ENCODE results near the gene AVP. TPM values are rescaled to one million over a fixed set of nuclear protein-coding genes. Genes with fewer than 3 reads are reported as not detected.
"Not testable (repeated sequence)": the region's sequence is repeated elsewhere in the genome, so short reads cannot be mapped to it uniquely, and the experiment has no call there.

AVP gene
- total and polyA plus RNA-seq, 11 donors: not detected

- peaks cover 0 to 13% (median 5%) of the 10 kb centered on the region in 12 donors for H3K4me1 ChIP-seq
Measured at GRCh38 chr20:3074812-3075211, 9.7 kb downstream of the AVP start.

GRCh38 chr20:3073251-3073643 lies 11.3 kb downstream of the AVP start:
- H3K4me3 ChIP-seq; intact Hi-C loops (cut with DNase I); ATAC-seq; H3K36me3 ChIP-seq; H3K27ac ChIP-seq; H3K9me3 ChIP-seq; DNase-seq: not testable (repeated sequence)
- WGBS, 4 donors: 89 to 97% (median 92%) methylated on average over 8 of the region's 8 CpGs
- peaks cover 0 to 25% (median 15%) of the 10 kb centered on the region in 9 donors for H3K27me3 ChIP-seq
- peaks cover 0 to 13% (median 5%) of the 10 kb centered on the region in 12 donors for H3K4me1 ChIP-seq

More at GRCh38 chr20:3074812-3075211, 9.7 kb downstream of the AVP start:
- TF ChIP-seq CTCF (IDR thresholded peaks at IDR 0.05) (no peak), POLR2A (IDR thresholded peaks at IDR 0.05) (no peak)
- no peaks in the 10 kb centered on the region for H3K36me3 ChIP-seq
- intact Hi-C loops (cut with DNase I): no loop called here
- H3K27me3 ChIP-seq: peaks cover 0 to 33% (median 15%) of the 10 kb centered on the region in 9 donors
- H3K9me3 ChIP-seq: no peaks in the 10 kb centered on the region
- H3K27ac ChIP-seq: no peak overlapping the region
- no peak for DNase-seq
- H3K4me3 ChIP-seq: no peak overlapping the region
- no peak for ATAC-seq
- 70 to 87% (median 79%) methylated on average over 6 of the region's 6 CpGs for WGBS, 4 donors

DNA sequence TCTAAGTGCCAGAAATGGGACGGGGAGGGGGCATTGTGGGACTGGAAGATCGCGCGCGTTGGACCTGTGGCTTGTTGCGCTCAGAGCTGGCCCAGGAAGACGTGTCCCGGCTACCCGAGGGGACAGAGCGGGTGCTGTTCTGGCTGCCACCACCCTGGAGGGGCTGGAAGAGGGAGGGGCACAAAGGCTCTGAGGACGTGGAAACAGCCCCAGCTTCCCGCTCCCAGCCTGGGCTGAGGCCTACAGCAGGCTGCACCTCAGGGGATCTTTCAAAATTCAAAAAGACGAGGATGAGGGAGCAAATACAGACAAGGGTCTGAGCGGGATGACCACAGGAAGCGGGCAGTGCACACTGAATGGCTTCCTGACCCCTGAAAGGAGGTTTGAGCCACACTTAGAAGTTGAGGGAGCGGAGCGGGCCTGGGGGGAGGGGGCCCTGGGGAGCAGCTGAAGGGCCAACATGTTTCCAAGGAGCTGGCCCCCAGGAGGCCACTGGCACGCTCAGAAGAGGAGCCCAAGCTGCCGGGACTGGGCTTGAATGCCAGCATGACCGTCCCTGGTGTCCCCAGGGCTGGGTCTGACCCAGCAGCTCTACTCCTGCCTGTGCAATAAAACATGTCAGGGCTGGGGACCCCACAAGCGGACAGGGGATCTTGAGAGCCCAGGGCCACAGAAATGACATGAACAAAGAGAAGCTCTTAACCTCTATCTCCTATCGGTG lies 11.8 kb downstream of the AVP start:
- H3K4me3 ChIP-seq: peak overlapping the region in 9 of 12 donors; percentile 42 to 74 (median 61)
- DNase-seq (no peak), ATAC-seq (no peak)
- intact Hi-C loops (cut with DNase I): no loop called here
- peaks cover 0 to 13% (median 5%) of the 10 kb centered on the region in 12 donors for H3K4me1 ChIP-seq
- no peaks in the 10 kb centered on the region for H3K36me3 ChIP-seq
- H3K27ac ChIP-seq: no peak overlapping the region
- 71 to 83% (median 78%) methylated on average over 22 of the region's 22 CpGs for WGBS, 4 donors
- TF ChIP-seq CTCF (IDR thresholded peaks at IDR 0.05): no peak
- TF ChIP-seq POLR2A (IDR thresholded peaks at IDR 0.05): no peak
- H3K27me3 ChIP-seq: peaks cover 0 to 25% (median 15%) of the 10 kb centered on the region in 9 donors
- no peaks in the 10 kb centered on the region for H3K9me3 ChIP-seq

DNA sequence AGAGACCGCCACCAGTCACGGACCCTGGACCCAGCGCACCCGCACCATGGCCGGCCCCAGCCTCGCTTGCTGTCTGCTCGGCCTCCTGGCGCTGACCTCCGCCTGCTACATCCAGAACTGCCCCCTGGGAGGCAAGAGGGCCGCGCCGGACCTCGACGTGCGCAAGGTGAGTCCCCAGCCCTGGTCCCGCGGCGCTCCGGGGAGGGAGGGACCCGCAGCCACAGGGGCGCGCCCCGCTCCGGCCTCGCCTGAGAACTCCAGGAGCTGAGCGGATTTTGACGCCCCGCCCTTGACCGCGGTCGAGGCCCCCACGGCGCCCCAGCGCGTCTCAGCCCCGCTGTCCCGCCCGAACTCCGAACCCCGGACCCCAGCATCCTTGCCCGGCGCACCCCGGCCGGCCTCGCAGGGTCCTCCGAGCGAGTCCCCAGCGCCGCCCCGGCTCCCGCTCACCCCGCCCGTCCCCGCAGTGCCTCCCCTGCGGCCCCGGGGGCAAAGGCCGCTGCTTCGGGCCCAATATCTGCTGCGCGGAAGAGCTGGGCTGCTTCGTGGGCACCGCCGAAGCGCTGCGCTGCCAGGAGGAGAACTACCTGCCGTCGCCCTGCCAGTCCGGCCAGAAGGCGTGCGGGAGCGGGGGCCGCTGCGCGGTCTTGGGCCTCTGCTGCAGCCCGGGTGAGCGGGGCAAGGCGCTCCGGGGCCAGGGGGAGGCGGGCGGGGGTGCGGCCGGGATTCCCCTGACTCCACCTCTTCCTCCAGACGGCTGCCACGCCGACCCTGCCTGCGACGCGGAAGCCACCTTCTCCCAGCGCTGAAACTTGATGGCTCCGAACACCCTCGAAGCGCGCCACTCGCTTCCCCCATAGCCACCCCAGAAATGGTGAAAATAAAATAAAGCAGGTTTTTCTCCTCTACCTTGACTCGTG lies 12.7 kb downstream of the AVP start, which contains the start of gene OXT:
OXT (plus strand) TSS at position 11 of the 920 bp plus-strand sequence; CDS start at position 47, 36 bp downstream.
- intact Hi-C loops (cut with DNase I): no loop called here
- peak within 1 kb of the TSS; percentile 15 to 74 (median 56) for H3K4me3 ChIP-seq
- H3K9me3 ChIP-seq: no peaks in the 10 kb centered on the region
- peak; percentile 40 to 80 (median 56) for DNase-seq
- H3K27me3 ChIP-seq: peaks cover 0 to 25% (median 15%) of the 10 kb centered on the region in 9 donors
- ATAC-seq: peak in 3 of 4 donors; percentile 72 to 90 (median 79)
- WGBS, 4 donors: 9 to 27% (median 15%) methylated on average over 35 to 95 of the region's 95 CpGs
- peaks cover 0 to 13% (median 5%) of the 10 kb centered on the region in 12 donors for H3K4me1 ChIP-seq
- peak within 1 kb of the TSS in 1 of 12 donors; percentile 0 for H3K27ac ChIP-seq
- no peaks in the 10 kb centered on the region for H3K36me3 ChIP-seq
- TF ChIP-seq POLR2A (IDR thresholded peaks at IDR 0.05): no peak
- no peak for TF ChIP-seq CTCF (IDR thresholded peaks at IDR 0.05)
